Left lung (tissue), 10 donors: ENCODE data around the gene GALNT13. TPM values are rescaled to one million over a fixed set of nuclear protein-coding genes. Genes with fewer than 3 reads are reported as not detected.

Experiments
- ATAC-seq: fragments of 200-7000 bp; cut with Tn5 transposase; one replicate; pipeline ENCODE4 v1.9.1; 2020; ENCODE audit warnings: moderate library complexity
- DNase-seq, 4 donors: peaks; one replicate each; pipeline ENCODE4 v3.0.0-alpha.2; 2013 to 2020
- H3K27ac ChIP-seq, 2 donors: fragments of 200-600 bp; sonication (generic) in 1 of 2; one replicate each; pipeline versions ENCODE4 v1.5.0 to v1.8.0; 2020 to 2021
- H3K27me3 ChIP-seq, 2 donors: fragments of 200-600 bp; sonication (generic) in 1 of 2; one replicate each; pipeline versions ENCODE4 v1.5.0 to v1.8.0; 2020 to 2021
- H3K36me3 ChIP-seq, 2 donors: fragments of 200-600 bp; sonication (generic) in 1 of 2; one replicate each; pipeline versions ENCODE4 v1.5.0 to v1.8.0; 2020 to 2021
- H3K4me1 ChIP-seq, 2 donors: fragments of 200-600 bp; one replicate each; pipeline ENCODE4 v1.8.0; 2021
- H3K4me3 ChIP-seq, 2 donors: fragments of 200-600 bp; sonication (generic) in 1 of 2; one replicate each; pipeline versions ENCODE4 v1.5.0 to v1.8.0; 2020 to 2021; ENCODE audit warnings: mild to moderate bottlenecking in 1 of 2
- H3K9me3 ChIP-seq, 2 donors: fragments of 200-600 bp; sonication (generic) in 1 of 2; one replicate each; pipeline versions ENCODE4 v1.5.0 to v1.8.0; 2020 to 2021
- intact Hi-C, 2 donors: fragments of 100-400 bp; cut with DNase I; formaldehyde crosslinking; loops; one replicate each; pipeline versions ENCODE4 v1.11.2 to v1.14.2; 2022
- polyA plus RNA-seq, 6 donors: library from polyadenylated mRNA; unstranded; fragments of 120-200 nt; gene quantifications; one replicate each; pipeline ENCODE4 v1.2.1, GENCODE V29; 2013; ENCODE audit not compliant: insufficient read length in 6 of 6
- total RNA-seq, 2 donors: library from RNA; stranded (reverse); fragmentation: NEBNext Ultra II Directional; extraction: Animal tissue kit (Norgen Biotek cat#: 25700); gene quantifications; one replicate each; pipeline ENCODE4 v1.2.1, GENCODE V29; 2021
- TF ChIP-seq, protein P1 (sequence below), 2 donors: fragments of 200-600 bp; sonication (generic) in 1 of 2; IDR thresholded peaks; one replicate each; pipeline versions ENCODE4 v1.5.0 to v1.8.0; 2021; ENCODE audit warnings: antibody characterized with exemption in 2 of 2
- donor health status: DM: no; HTN: yes; CAD: no.
- donor health status: DM: no; HTN: no; CAD: no.

Gene GALNT13
- total and polyA plus RNA-seq, 8 donors, result 1.1 to 26.4 (median 5.9) TPM

- no peaks in the 10 kb centered on the region for H3K36me3 ChIP-seq
- no peaks in the 10 kb centered on the region for H3K9me3 ChIP-seq
- H3K27me3 ChIP-seq, result no peaks in the 10 kb centered on the region
- H3K27ac ChIP-seq, result no peak overlapping the region
- H3K4me3 ChIP-seq, result no peak overlapping the region
- H3K4me1 ChIP-seq, result no peaks in the 10 kb centered on the region
- DNase-seq (no peak), ATAC-seq (no peak)
- intact Hi-C loops, result no loop called here
- TF ChIP-seq, protein P1, sequence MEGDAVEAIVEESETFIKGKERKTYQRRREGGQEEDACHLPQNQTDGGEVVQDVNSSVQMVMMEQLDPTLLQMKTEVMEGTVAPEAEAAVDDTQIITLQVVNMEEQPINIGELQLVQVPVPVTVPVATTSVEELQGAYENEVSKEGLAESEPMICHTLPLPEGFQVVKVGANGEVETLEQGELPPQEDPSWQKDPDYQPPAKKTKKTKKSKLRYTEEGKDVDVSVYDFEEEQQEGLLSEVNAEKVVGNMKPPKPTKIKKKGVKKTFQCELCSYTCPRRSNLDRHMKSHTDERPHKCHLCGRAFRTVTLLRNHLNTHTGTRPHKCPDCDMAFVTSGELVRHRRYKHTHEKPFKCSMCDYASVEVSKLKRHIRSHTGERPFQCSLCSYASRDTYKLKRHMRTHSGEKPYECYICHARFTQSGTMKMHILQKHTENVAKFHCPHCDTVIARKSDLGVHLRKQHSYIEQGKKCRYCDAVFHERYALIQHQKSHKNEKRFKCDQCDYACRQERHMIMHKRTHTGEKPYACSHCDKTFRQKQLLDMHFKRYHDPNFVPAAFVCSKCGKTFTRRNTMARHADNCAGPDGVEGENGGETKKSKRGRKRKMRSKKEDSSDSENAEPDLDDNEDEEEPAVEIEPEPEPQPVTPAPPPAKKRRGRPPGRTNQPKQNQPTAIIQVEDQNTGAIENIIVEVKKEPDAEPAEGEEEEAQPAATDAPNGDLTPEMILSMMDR (IDR thresholded peaks at IDR 0.05), result no peak
Measured at GRCh38 chr2:154173919-154174318, 302.2 kb downstream of the GALNT13 start.

GRCh38 chr2:154182008-154182407 is 310.3 kb downstream of the GALNT13 start:
- intact Hi-C loops, result no loop called here
- Histone ChIP-seq H3K36me3 (no peaks in the 10 kb centered on the region), H3K27me3 (no peaks in the 10 kb centered on the region), H3K4me3 (no peak overlapping the region), H3K27ac (no peak overlapping the region), H3K4me1 (no peaks in the 10 kb centered on the region), H3K9me3 (peaks cover 0 to 23% of the 10 kb centered on the region in 2 donors)
- DNase-seq, result no peak
- no peak for ATAC-seq
- TF ChIP-seq, protein P1 (IDR thresholded peaks at IDR 0.05), result no peak

GRCh38 chr2:154187948-154188347 is 316.2 kb downstream of the GALNT13 start:
- H3K9me3 ChIP-seq, result peaks cover 0 to 25% of the 10 kb centered on the region in 2 donors
- H3K4me1 ChIP-seq, result no peaks in the 10 kb centered on the region
- intact Hi-C loops, result no loop called here
- H3K27me3 ChIP-seq, result no peaks in the 10 kb centered on the region
- TF ChIP-seq, protein P1 (IDR thresholded peaks at IDR 0.05), result no peak
- H3K27ac ChIP-seq, result no peak overlapping the region
- ATAC-seq (no peak), DNase-seq (no peak)
- no peaks in the 10 kb centered on the region for H3K36me3 ChIP-seq
- H3K4me3 ChIP-seq, result no peak overlapping the region

DNA sequence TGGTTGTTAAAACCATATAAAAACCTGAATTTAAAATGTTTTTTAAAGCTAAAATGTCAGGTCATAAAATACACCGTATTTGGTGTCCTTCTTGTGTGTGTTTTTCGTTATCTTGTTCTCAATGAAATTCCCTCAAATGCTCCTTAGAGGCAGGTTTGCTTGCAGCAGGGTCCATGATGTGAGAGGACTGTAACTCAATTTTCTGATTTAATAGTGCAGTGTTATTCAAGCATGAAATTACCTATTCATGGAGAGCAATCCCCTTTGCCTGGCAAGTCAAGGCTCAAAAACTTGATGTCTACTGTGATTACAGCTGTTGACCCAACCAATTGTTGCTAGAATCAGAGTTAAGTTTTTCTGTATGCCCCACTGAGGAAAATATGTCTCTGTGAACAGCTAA is 318.2 kb downstream of the GALNT13 start:
- Histone ChIP-seq H3K27me3 (no peaks in the 10 kb centered on the region), H3K27ac (no peak overlapping the region), H3K4me3 (no peak overlapping the region), H3K36me3 (no peaks in the 10 kb centered on the region), H3K4me1 (no peaks in the 10 kb centered on the region), H3K9me3 (peaks cover 0 to 15% of the 10 kb centered on the region in 2 donors)
- TF ChIP-seq, protein P1 (IDR thresholded peaks at IDR 0.05), result no peak
- ATAC-seq (no peak), DNase-seq (no peak)
- intact Hi-C loops, result no loop called here

DNA sequence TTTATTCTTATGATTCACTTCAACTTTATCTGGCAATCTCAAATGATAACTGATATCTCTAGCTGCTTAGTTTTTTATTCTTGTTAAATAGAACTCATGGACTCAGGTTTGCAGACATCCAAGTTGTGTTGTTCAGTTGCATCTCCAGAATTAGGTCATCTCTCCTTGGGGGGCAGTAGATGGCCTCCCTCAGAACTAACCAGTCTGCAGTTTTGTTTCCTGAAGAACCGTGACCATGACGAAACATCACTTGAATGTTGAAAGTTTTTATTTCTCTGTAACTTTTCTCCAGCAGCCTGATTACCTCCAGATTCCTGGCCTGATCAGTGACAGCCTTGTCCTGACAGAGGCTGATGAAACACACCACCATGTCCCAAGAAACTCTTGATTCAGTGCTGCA is 321.5 kb downstream of the GALNT13 start:
- intact Hi-C loops, result no loop called here
- TF ChIP-seq, protein P1 (IDR thresholded peaks at IDR 0.05), result no peak
- no peak for DNase-seq
- Histone ChIP-seq H3K4me3 (no peak overlapping the region), H3K27me3 (no peaks in the 10 kb centered on the region), H3K36me3 (no peaks in the 10 kb centered on the region), H3K9me3 (no peaks in the 10 kb centered on the region), H3K27ac (no peak overlapping the region), H3K4me1 (no peaks in the 10 kb centered on the region)
- no peak for ATAC-seq
